Measurements from ENCODE around the gene ADCY5.

The ADCY5 gene

DNA sequence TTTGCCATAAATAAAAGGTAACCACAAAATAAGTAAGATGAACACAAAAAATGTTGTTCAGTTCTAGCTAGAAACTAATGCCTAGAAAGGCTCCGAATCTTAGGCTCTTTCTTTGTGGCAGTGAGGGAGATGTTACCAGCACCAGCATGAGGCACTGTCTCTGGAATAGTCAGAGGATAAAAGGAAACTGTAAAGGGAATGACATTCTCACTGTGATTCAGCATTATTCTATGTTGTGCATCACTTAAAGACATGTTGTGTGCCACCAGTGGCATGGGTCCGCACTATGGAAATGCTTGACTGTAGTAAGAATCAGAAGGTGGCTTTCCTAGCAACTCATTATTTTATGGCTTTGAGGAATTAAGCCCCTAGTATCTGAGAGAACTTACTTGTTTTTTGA lies 176.3 kb downstream of the ADCY5 start:
- ChIA-PET POLR2A (no interaction called here), CTCF (interaction anchor here (0.7 kb wide), 1 partner anchor 35 kb away, joined by 3 read pairs; no protein-coding TSS in a partner anchor)
- TF ChIP-seq ARNT (IDR thresholded peaks at IDR 0.05) (no peak), CTBP1 (IDR thresholded peaks at IDR 0.05; ENCODE audit: borderline replicate concordance) (no peak), SP1 (IDR thresholded peaks at IDR 0.05) (no peak), TARDBP (IDR thresholded peaks at IDR 0.05) (no peak), FOXM1 (IDR thresholded peaks at IDR 0.05; ENCODE audit: borderline replicate concordance) (no peak), ZNF384 (IDR thresholded peaks at IDR 0.05) (no peak), FOXK2 (IDR thresholded peaks at IDR 0.05) (no peak), ELF4 (IDR thresholded peaks at IDR 0.05) (no peak), SUZ12 (IDR thresholded peaks at IDR 0.05) (no peak), L3MBTL2 (conservative IDR thresholded peaks at IDR 0.05) (no peak), BHLHE40 (IDR thresholded peaks at IDR 0.05; ENCODE audit: borderline replicate concordance) (no peak), NFRKB (IDR thresholded peaks at IDR 0.05) (no peak), HDGF (IDR thresholded peaks at IDR 0.05; ENCODE audit: borderline replicate concordance) (no peak), FOXA1 (IDR thresholded peaks at IDR 0.05) (no peak), LEF1 (IDR thresholded peaks at IDR 0.05; ENCODE audit: borderline replicate concordance) (no peak)
- TF ChIP-seq, protein P1, sequence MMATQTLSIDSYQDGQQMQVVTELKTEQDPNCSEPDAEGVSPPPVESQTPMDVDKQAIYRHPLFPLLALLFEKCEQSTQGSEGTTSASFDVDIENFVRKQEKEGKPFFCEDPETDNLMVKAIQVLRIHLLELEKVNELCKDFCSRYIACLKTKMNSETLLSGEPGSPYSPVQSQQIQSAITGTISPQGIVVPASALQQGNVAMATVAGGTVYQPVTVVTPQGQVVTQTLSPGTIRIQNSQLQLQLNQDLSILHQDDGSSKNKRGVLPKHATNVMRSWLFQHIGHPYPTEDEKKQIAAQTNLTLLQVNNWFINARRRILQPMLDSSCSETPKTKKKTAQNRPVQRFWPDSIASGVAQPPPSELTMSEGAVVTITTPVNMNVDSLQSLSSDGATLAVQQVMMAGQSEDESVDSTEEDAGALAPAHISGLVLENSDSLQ (IDR thresholded peaks at IDR 0.05): no peak
- DNase-seq (ENCODE audit: extremely low spot score): no peak

DNA sequence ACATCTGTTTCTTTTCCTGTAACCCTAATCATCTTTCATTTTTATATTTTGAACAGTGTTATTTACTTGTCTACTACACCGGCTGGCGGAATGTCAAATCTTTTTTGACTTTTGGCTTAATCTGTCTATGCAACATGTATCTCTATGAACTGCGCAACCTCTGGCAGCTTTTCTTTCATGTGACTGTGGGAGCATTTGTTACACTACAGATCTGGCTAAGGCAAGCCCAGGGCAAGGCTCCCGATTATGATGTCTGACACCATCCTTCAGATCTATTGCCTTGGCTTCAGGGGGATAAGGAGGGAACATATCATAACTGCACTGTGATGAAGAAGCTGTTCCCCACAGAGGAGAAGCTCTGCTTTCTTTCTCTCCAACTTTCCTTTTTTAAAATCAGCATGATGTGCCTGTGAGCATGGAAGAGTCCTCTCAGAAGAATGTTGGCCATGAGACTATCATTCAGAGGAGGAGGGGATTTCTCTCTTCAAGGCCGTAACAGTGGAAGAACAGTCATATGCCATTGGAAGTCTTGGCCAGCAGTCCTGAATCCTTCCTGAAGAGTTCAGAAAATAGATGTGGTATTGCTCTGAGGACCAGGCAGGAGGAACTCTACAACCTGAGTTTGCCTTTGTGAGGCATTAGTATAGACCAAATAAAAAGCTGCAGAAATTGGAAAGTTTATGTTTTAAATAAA lies 177.3 kb downstream of the ADCY5 start:
- no peak for DNase-seq (ENCODE audit: extremely low spot score)
- POLR2A ChIA-PET: no interaction called here
- CTCF ChIA-PET: interaction anchor here (0.7 kb wide), 1 partner anchor 36 kb away, joined by 3 read pairs; no protein-coding TSS in a partner anchor
- no peak for TF ChIP-seq FOXM1 (IDR thresholded peaks at IDR 0.05; ENCODE audit: borderline replicate concordance)
- TF ChIP-seq SUZ12 (IDR thresholded peaks at IDR 0.05): no peak
- no peak for TF ChIP-seq FOXA1 (IDR thresholded peaks at IDR 0.05)
- TF ChIP-seq NFRKB (IDR thresholded peaks at IDR 0.05): no peak
- TF ChIP-seq ZNF384 (IDR thresholded peaks at IDR 0.05): no peak
- TF ChIP-seq LEF1 (IDR thresholded peaks at IDR 0.05; ENCODE audit: borderline replicate concordance): no peak
- no peak for TF ChIP-seq TARDBP (IDR thresholded peaks at IDR 0.05)
- no peak for TF ChIP-seq CTBP1 (IDR thresholded peaks at IDR 0.05; ENCODE audit: borderline replicate concordance)
- TF ChIP-seq FOXK2 (IDR thresholded peaks at IDR 0.05): no peak
- no peak for TF ChIP-seq SP1 (IDR thresholded peaks at IDR 0.05)
- no peak for TF ChIP-seq ARNT (IDR thresholded peaks at IDR 0.05)
- TF ChIP-seq HDGF (IDR thresholded peaks at IDR 0.05; ENCODE audit: borderline replicate concordance): no peak
- TF ChIP-seq L3MBTL2 (conservative IDR thresholded peaks at IDR 0.05): no peak
- no peak for TF ChIP-seq ELF4 (IDR thresholded peaks at IDR 0.05)
- TF ChIP-seq, protein P1 (IDR thresholded peaks at IDR 0.05): no peak
- no peak for TF ChIP-seq BHLHE40 (IDR thresholded peaks at IDR 0.05; ENCODE audit: borderline replicate concordance)

DNA sequence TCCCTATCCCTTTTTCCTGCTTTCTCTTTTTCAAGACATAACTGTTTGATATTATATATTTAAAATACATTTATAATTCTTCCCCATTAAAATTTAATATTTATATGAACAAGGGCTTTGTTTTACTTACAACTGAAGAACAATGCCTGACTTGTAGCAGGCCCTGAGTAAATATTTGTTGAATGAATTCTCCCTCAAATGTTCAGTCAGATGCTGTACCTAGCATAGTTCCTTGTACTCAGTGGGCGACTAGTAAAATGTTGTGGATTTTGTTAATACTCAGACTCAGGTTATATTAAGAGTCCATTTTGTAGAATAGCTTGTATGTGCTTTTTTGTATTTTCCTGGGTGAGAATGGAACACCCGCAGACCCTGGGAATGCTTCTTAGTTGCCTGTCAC lies 178.1 kb downstream of the ADCY5 start:
- TF ChIP-seq ZNF384 (IDR thresholded peaks at IDR 0.05) (no peak), TARDBP (IDR thresholded peaks at IDR 0.05) (no peak), SP1 (IDR thresholded peaks at IDR 0.05) (no peak), SUZ12 (IDR thresholded peaks at IDR 0.05) (no peak), LEF1 (IDR thresholded peaks at IDR 0.05; ENCODE audit: borderline replicate concordance) (no peak), ARNT (IDR thresholded peaks at IDR 0.05) (no peak), BHLHE40 (IDR thresholded peaks at IDR 0.05; ENCODE audit: borderline replicate concordance) (no peak), HDGF (IDR thresholded peaks at IDR 0.05; ENCODE audit: borderline replicate concordance) (no peak), FOXA1 (IDR thresholded peaks at IDR 0.05) (no peak), L3MBTL2 (conservative IDR thresholded peaks at IDR 0.05) (no peak), CTBP1 (IDR thresholded peaks at IDR 0.05; ENCODE audit: borderline replicate concordance) (no peak)
- ChIA-PET POLR2A (no interaction called here), CTCF (no interaction called here)
- DNase-seq (ENCODE audit: extremely low spot score): no peak

GRCh38 chr3:123267821-123268220 lies 181.1 kb downstream of the ADCY5 start:
- DNase-seq (ENCODE audit: extremely low spot score): no peak
- CTCF ChIA-PET: no interaction called here
- POLR2A ChIA-PET: no interaction called here
- TF ChIP-seq LEF1 (IDR thresholded peaks at IDR 0.05; ENCODE audit: borderline replicate concordance): no peak
- TF ChIP-seq ARNT (IDR thresholded peaks at IDR 0.05): no peak
- no peak for TF ChIP-seq BHLHE40 (IDR thresholded peaks at IDR 0.05; ENCODE audit: borderline replicate concordance)
- no peak for TF ChIP-seq L3MBTL2 (conservative IDR thresholded peaks at IDR 0.05)
- TF ChIP-seq FOXM1 (IDR thresholded peaks at IDR 0.05; ENCODE audit: borderline replicate concordance): no peak
- no peak for TF ChIP-seq CTBP1 (IDR thresholded peaks at IDR 0.05; ENCODE audit: borderline replicate concordance)
- TF ChIP-seq, protein P1 (IDR thresholded peaks at IDR 0.05): no peak
- no peak for TF ChIP-seq ELF4 (IDR thresholded peaks at IDR 0.05)
- TF ChIP-seq FOXA1 (IDR thresholded peaks at IDR 0.05): no peak
- TF ChIP-seq ZNF384 (IDR thresholded peaks at IDR 0.05): no peak
- no peak for TF ChIP-seq NFRKB (IDR thresholded peaks at IDR 0.05)
- TF ChIP-seq FOXK2 (IDR thresholded peaks at IDR 0.05): no peak

GRCh38 chr3:123263941-123264340 lies 184.9 kb downstream of the ADCY5 start:
- POLR2A ChIA-PET: no interaction called here

More at GRCh38 chr3:123263941-123264340, 184.9 kb downstream of the ADCY5 start:
- DNase-seq (ENCODE audit: extremely low spot score): no peak
- TF ChIP-seq NFRKB (IDR thresholded peaks at IDR 0.05) (no peak), SP1 (IDR thresholded peaks at IDR 0.05) (no peak), ZNF384 (IDR thresholded peaks at IDR 0.05) (no peak), L3MBTL2 (conservative IDR thresholded peaks at IDR 0.05) (no peak), FOXM1 (IDR thresholded peaks at IDR 0.05; ENCODE audit: borderline replicate concordance) (no peak), HDGF (IDR thresholded peaks at IDR 0.05; ENCODE audit: borderline replicate concordance) (no peak), ARNT (IDR thresholded peaks at IDR 0.05) (no peak), SUZ12 (IDR thresholded peaks at IDR 0.05) (no peak), FOXA1 (IDR thresholded peaks at IDR 0.05) (no peak)
- TF ChIP-seq, protein P1 (IDR thresholded peaks at IDR 0.05): no peak
- CTCF ChIA-PET: interaction anchor here (0.8 kb wide), 1 partner anchor 22 kb away, joined by 3 read pairs; no protein-coding TSS in a partner anchor

All from HEK293T (cell line).